Ectodermal cell (in vitro differentiated cells): Measurements from ENCODE around the gene HTR3C.

Source experiments
- H3K27ac ChIP-seq: 2 replicates; pipeline ENCODE4 v1.7.0; 2013; ENCODE audit warnings: mild to moderate bottlenecking, low read depth, low read length; ENCODE audit not compliant: insufficient read depth, poor library complexity, severe bottlenecking
- H3K27me3 ChIP-seq: 2 replicates; pipeline ENCODE4 v1.7.0; 2013; ENCODE audit warnings: mild to moderate bottlenecking, low read length; ENCODE audit not compliant: insufficient read depth, control insufficient read depth, poor library complexity, severe bottlenecking
- H3K36me3 ChIP-seq: one replicate; pipeline ENCODE4 v1.7.0; 2013; ENCODE audit warnings: low read length; ENCODE audit not compliant: control insufficient read depth, insufficient read depth
- H3K4me1 ChIP-seq: one replicate; pipeline ENCODE4 v1.7.0; 2013; ENCODE audit warnings: low read length; ENCODE audit not compliant: control insufficient read depth, insufficient read depth
- H3K4me3 ChIP-seq: 2 replicates; pipeline ENCODE4 v1.7.0; 2013; ENCODE audit warnings: low read depth, low read length, control low read depth; ENCODE audit not compliant: insufficient read depth
- H3K9me3 ChIP-seq: 2 replicates; pipeline ENCODE4 v1.7.0; 2013; ENCODE audit warnings: mild to moderate bottlenecking, low read length, moderate library complexity; ENCODE audit not compliant: control insufficient read depth
- WGBS, 2 experiments: methylation state at CpG; one replicate each; pipeline ENCODE4 v1.1.7; 2013; ENCODE audit warnings: missing lambda C conversion rate in 2 of 2; 5-methylcytosine and 5-hydroxymethylcytosine counted together

Gene HTR3C

DNA sequence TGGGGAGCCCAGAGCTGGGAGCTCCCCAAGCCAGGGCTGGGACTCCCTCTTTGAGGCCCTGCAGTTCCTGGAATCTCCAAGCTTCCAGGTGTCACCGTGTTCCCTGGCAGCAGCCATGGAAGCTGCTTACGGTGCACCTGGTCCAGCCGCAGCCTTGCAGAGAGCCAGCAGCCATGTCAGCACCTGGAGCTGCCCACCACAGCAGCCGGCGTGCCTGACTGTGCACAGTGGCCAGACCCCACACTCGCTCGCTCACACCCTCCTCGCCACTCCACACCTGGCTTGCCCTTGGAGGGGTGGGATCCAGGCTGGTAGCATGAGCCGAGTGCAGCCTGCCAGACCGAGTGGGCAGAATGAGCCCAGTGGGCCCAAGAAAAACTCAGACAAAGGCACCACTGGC is 29.2 kb downstream of the HTR3C start:
- WGBS, 2 experiments, result 95 to 96% methylated on average over 10 of the region's 10 CpGs
- no peaks in the 10 kb centered on the region for H3K9me3 ChIP-seq
- no peak overlapping the region for H3K4me3 ChIP-seq

DNA sequence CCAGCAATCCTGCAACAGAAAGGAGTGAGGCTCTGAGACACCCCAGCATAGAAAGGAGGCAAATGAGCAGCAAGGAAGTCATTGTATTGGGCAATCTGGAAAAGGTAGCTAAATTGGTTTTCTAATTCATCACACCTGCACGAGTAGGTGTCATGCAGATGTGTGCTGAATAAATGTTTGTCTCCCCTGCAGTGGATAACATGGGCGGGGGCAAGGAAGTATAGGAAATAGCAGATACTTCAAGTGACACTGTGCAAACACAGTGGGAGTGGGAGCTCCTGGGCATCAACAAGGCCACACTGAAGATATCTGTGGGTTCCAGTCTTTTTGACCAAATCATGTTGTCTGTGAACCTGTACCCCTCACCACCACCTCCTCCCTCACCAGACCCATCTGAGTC is 29.6 kb downstream of the HTR3C start:
- no peaks in the 10 kb centered on the region for H3K27me3 ChIP-seq
- no peak overlapping the region for H3K4me3 ChIP-seq
- 91 to 93% methylated on average over 2 of the region's 2 CpGs for WGBS, 2 experiments
- H3K27ac ChIP-seq, result no peak overlapping the region
- H3K9me3 ChIP-seq, result no peaks in the 10 kb centered on the region
- H3K4me1 ChIP-seq, result no peaks in the 10 kb centered on the region
- H3K36me3 ChIP-seq, result no peaks in the 10 kb centered on the region

More for the DNA sequence above, 29.2 kb downstream of the HTR3C start:
- no peaks in the 10 kb centered on the region for H3K4me1 ChIP-seq
- no peaks in the 10 kb centered on the region for H3K36me3 ChIP-seq
- H3K27me3 ChIP-seq, result no peaks in the 10 kb centered on the region
- H3K27ac ChIP-seq, result no peak overlapping the region

DNA sequence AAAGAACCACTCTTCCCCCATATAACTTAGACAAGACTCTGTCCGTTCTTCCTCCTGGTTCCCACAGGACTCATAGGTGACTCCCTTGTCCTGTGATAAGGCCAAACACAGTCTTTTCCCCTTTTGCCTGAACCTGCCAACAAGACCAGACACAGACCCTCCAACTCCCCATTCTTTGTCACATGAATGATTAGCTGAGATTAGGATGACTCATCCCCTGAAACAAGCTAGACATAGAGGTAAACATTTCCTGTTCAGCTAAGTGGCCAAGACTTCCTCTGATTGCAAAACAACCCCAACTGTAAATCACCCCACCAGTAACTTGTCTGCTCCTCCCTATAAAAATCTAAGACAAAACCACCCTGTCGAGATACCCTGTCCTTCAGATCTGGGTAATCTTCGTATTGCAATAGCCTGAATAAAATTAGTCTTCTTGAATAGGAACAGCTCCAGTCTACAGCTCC is 32.6 kb downstream of the HTR3C start:
- 91 to 93% methylated on average over 3 of the region's 3 CpGs for WGBS, 2 experiments

DNA sequence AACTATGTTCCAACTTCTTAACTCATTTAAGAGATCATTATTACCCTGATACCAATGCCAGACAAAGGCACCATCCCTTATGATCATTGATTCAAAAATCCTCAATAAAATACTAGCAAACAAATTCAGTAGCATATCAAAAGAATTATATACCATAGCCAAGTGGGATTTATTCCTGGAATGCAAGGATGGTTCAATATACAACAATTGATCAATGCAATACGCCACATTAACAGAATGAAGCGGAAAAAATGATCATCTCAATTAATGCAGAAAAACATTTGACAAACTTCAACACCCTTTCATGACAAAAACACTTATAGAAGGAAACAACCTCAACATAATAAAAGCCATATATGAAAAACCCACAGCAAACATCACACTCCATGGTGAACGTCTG is 39.4 kb downstream of the HTR3C start:
- H3K27ac ChIP-seq, result no peak overlapping the region
- no peak overlapping the region for H3K4me3 ChIP-seq
- H3K9me3 ChIP-seq, result no peaks in the 10 kb centered on the region
- no peaks in the 10 kb centered on the region for H3K36me3 ChIP-seq
- H3K27me3 ChIP-seq, result no peaks in the 10 kb centered on the region
- no peaks in the 10 kb centered on the region for H3K4me1 ChIP-seq
- WGBS, 2 experiments, result 88% methylated on average over 3 of the region's 3 CpGs

More for the DNA sequence above, 32.6 kb downstream of the HTR3C start:
- H3K36me3 ChIP-seq, result no peaks in the 10 kb centered on the region
- no peaks in the 10 kb centered on the region for H3K27me3 ChIP-seq
- H3K4me3 ChIP-seq, result no peak overlapping the region
- no peaks in the 10 kb centered on the region for H3K4me1 ChIP-seq
- H3K9me3 ChIP-seq, result no peaks in the 10 kb centered on the region
- no peak overlapping the region for H3K27ac ChIP-seq

DNA sequence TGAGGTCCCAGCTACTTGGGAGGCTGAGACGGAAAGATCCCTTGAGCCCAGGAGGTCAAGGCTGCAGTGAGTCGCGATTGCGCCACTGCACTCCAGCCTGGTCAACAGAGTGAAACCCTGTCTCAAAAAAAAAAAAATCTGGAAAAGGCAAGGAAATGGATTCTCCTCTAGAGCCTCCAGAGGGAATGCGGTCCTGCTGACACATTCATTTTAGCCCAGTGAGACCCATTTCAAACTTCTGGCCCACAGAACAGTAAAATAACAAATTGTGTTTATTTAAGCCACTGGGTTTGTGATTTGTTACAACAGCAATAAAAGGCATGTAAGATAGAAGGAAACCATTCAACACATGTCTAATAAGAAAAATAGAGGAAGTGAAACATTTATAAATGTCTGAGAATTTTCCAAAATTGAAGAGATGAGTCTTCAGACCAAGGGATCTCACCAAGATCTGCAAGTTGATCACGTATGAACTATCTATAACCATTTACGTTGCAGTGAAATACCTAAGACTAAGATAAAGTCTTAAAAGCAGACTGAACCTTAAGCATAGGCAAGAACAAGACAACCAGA is 44.0 kb downstream of the HTR3C start, which contains the start of gene HTR3E:
Gene HTR3E (plus strand): TSS at position 254 of the 573 bp plus-strand sequence. CDS start 466 bp downstream, outside the sequence.
- H3K4me3 ChIP-seq, result no peak within 1 kb of the TSS
- H3K27ac ChIP-seq, result no peak within 1 kb of the TSS
- WGBS, 2 experiments, result 91 to 93% methylated on average over 7 of the region's 7 CpGs
- no peaks in the 10 kb centered on the region for H3K27me3 ChIP-seq
- H3K4me1 ChIP-seq, result no peaks in the 10 kb centered on the region
- H3K9me3 ChIP-seq, result no peaks in the 10 kb centered on the region
- H3K36me3 ChIP-seq, result no peaks in the 10 kb centered on the region

DNA sequence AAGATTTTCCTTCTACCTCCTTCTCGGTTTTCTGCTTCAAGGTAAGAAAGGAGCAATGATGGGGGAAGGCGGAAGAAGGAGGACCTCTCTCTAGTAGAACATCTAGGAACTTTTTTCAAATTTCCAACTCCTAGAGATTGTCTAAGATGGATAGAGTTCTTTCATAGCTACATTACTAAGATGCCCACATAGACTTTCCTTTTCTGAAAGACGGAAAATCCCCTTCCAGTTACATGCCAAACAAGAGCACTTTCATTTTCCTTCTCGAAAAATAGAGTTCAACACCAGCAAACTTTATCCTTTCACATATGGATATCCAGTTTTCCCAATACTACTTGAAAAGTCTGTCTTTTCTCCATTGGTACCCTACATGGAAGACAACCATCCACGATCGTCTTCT is 44.7 kb downstream of the HTR3C start:
- Histone ChIP-seq H3K36me3 (no peaks in the 10 kb centered on the region), H3K4me3 (no peak overlapping the region), H3K9me3 (no peaks in the 10 kb centered on the region), H3K27ac (no peak overlapping the region), H3K4me1 (no peaks in the 10 kb centered on the region), H3K27me3 (no peaks in the 10 kb centered on the region)
- WGBS, 2 experiments, result 92 to 95% methylated on average over 6 of the region's 6 CpGs

DNA sequence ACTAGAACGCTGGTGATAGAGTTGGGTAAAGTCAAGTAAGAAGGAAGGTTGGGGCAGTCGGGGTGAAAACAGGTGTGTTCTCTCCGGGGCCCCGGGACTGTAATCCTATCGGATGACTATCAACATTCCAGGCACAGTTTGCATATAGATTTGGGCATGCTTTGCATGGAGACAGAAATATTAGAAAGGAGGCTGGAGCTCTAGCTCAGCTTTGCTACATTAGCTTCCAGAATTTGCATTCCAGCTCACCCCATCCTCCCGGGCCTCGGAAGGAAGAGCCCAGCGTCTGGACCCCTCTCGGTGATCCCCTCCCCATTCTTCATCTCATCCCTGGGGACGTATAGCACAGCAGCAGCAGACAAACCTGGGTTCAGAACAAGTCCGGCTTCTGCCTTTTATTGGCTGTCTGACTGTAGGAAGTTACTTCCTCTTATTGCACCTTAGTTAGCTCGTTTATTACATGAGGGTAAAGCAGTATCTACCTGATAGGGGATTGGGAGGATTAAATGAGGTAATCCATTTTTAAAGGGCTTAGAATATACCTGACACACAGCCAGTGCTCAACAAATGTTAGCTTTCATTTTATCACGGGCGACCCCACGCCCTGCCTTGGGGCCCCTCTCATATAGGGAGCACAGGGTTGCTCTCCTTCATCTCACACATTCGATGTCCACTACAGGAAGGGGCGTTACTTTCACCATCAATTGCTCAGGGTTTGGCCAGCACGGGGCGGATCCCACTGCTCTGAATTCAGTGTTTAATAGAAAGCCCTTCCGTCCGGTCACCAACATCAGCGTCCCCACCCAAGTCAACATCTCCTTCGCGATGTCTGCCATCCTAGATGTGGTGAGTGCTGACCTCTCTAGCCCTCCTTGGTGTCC is 47.2 kb downstream of the HTR3C start:
- Histone ChIP-seq H3K36me3 (no peaks in the 10 kb centered on the region), H3K27ac (no peak overlapping the region), H3K4me3 (no peak overlapping the region), H3K27me3 (no peaks in the 10 kb centered on the region), H3K4me1 (no peaks in the 10 kb centered on the region), H3K9me3 (no peaks in the 10 kb centered on the region)
- 88 to 89% methylated on average over 24 of the region's 24 CpGs for WGBS, 2 experiments
